GM21576 (cell line): ENCODE measurements around the gene FAXC.
"Not testable (repeated sequence)": the region's sequence is repeated elsewhere in the genome, so short reads cannot be mapped to it uniquely, and the experiment has no call there.

Source experiments
- ATAC-seq: cut with Tn5 transposase; IDR thresholded peaks from one replicate; pipeline ENCODE4 v1.9.1; 2021; ENCODE audit warnings: mild to moderate bottlenecking, moderate library complexity; ENCODE audit not compliant: unreplicated experiment

FAXC gene

GRCh38 chr6:99288668-99289067 is 60.8 kb downstream of the FAXC start:
- ATAC-seq = no peak

DNA sequence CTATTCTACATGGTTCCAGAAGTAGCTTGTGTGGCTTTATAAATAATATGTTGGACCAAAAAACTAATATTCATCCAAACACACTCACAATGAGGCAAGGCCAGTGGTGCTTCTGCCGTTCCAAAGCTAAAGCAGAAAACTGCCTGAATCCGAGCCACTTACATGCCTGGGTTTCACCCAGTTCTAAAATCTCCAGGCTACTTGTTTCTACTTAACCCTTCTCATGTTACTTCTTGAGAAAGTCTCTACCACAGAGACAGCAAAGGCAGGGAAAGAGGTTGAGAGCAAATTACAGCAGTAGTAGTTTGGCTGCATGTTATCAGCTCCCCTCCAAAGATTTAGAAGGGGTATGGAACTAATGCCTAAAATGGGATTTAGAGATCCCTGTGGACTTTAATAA is 62.0 kb downstream of the FAXC start:
- ATAC-seq = no peak

DNA sequence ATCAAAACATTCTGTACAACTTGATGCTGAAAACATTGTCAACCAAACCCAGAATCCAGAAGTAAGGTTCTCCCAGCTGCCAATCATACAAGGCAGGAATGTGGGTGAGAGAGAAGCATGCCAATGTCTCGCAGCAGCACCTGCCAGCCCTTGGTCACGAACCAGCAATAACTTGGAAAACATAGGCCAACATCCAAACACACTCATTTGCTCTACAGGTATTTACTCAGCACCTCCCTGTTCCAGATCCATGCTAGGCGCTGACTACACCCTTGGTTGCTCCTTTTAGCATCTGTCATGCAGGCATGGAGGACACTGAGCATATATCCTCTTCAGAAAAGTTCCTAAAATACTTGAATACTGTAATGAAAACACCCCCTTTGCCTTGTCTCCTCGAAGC is 63.6 kb downstream of the FAXC start:
- ATAC-seq = no peak

DNA sequence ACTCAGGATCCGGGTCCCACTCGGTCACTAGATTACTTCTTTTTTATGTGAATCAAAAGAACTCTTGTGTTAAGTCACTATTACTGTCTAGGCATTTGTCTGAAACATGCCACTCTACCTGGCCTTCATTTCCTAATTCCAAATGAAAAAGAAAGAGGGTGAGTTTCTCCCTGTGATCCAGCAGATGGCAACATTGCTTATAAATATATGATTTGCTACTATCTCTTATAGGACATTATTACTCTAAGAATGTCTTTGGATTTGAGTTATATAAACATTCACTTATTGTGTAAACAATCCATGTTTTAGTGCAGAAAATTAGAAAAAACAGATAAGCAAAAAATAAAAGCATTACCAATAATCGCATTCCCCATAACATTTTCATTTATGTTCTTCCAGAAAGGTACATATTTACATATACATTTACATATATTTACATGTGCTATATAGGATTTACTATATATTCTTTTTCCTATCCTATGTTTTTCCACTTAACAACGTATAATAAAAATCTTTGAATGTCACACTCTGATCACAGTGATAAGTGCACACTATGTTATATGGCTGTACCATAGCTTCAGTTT is 66.9 kb downstream of the FAXC start:
- ATAC-seq = no peak

DNA sequence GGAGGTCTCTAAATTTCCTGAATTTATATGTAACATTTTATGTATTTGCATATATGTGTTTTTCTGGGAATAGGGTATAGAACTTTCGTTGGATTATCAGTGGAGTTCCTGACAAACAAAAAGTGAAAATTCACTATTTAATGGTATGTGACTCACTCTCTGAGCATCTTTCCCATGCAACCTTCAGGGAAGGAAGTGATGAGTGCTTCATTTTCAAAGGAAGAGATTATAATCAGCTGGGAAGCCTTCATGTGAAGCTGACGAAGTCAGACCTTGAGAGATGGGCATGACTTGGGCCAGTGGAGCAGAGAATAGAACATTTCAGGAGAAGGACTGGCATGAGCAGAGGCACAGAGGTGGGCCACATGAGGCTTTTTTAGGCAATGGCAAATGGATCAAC is 72.7 kb downstream of the FAXC start:
- ATAC-seq = no peak

GRCh38 chr6:99270826-99271225 is 78.6 kb downstream of the FAXC start:
- ATAC-seq = no peak

- ATAC-seq = no peak
Measured at GRCh38 chr6:99270030-99270429, 79.4 kb downstream of the FAXC start.

DNA sequence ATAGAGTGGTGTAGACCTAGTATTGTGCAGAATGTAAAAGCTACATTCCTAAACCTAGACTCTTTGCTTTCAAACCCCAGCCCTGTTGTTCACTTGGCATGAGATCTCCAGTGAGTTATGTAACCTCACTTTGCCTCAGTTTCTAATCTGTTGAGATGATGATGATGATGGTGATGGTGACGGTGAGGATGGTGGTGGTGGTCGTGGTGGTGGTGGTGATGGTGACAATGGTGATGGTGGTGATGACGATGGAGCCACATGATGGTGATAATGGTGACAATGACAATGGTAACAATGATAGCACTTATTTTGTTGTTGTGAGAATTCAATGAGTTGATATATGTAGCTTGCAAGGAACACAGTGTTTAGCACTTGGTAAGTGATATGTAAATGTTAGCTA is 80.3 kb downstream of the FAXC start:
- no peak for ATAC-seq

DNA sequence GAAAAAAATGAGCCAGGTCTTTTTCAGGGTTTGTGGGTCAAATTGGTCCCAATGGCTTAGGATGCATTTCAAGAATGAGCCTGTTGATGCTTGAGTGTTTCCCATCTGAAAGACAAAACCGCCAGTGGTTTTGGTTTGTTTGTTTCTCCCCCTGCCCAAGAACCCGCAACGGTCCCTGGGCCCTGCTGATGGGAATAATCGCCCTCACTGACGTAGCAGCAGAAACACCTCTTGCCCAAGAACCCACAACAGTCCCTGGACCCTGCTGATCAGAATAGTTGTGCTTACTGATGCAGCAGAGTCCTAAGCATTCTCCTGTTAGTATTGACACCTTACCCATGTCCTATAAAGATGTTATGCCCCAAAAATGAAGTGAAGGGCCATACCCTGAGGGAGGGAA is 82.5 kb downstream of the FAXC start:
- not testable (repeated sequence) for ATAC-seq

DNA sequence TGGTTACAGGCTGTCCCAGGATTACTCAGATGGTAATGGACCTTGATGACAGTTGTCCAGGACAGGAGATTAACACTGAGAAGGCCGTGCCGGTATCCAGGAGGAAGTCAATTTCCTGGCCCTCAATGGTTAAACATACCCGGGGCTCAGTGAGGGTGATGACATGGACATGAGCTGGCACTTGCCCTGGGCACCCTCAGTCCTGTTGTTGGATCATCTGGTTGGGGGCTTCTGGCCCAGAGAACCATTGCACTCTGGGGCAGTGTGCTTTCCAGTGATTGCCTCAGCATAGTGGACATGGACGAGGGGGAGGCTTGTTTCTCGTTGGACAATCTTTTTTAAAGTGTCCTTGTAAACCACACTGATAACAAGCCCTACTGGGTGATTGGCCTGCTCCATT is 84.0 kb downstream of the FAXC start:
- not testable (repeated sequence) for ATAC-seq

DNA sequence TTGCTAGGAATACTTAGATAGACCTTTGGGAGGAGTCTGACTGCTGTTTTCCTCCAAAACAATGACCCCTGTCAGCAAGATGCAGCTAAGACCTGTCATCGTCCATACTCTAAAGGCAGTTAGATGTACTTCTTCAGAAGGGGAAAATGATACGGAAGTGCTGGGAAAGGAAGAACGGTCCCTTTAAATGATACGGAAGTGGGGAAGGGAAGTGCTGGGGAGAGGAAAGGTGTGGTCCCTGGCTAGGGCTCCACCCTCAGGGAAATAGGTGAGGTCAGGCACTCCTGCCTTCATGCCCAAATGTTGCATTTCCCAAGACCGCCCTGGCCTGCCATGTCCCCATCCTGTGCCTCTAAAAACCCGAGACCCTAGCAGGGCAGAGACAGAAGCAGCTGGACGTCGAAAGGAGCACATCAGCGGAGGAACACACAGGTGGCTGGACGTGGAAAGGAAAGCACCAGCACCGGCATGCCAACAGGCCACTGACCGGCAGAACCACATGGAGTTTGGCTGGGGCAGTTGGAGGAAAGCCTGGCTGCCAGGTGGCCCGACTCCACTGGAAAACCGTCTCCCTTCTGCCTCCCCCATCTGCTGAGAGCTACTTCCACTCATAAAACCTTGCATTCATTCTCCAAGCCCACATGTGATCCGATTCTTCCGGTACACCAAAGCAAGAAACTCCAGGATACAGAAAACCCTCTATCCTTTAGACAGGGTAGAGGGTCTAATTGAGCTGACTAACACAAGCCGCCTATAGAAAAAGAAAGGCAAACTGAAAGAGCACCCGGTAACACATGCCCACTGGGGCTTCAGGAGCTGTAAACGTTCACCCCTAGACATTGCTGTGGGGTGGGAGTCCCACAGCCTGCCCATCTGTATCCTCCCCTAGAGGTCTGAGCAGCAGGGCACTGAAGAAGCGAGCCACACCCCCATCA is 94.6 kb downstream of the FAXC start:
- ATAC-seq = no peak

GRCh38 chr6:99253271-99253670 is 96.2 kb downstream of the FAXC start:
- no peak for ATAC-seq

DNA sequence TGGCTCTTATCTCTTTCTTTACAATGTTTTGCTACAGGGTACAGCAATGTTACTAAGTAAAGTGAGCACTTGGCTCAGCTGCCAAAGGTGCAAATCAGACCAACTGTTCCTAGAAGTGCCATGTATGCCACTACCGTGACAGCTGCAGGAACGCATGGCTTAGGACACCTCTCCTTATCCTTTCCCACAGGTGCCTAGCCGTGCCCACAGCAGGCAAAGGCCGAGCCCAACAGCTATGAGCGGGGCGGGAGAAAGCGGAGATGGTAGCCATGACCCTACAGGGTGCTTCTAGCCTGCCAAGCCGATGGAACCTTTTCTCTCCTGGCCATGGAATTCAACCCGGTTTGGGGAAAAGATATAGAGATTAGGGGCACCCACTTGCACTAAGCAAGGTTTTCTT is 97.1 kb downstream of the FAXC start:
- no peak for ATAC-seq

DNA sequence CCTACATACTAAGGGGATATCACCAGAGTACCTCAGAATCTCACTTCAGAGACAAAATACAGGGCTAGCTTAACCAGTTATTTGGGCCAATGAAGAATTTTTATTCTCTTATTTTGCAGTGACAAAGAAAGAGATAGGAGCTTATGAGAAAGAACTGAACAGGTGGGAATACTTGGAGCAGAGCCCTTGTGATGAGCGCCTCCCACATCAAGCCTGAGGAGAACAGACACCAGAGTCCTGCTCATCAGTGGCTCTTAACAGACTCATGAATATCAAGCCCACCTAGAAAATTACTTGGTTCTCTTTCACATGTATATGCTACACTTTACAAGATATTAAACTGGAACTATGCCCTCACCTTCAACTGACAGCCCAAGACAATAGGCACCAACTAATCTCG is 99.0 kb downstream of the FAXC start:
- ATAC-seq = no peak

DNA sequence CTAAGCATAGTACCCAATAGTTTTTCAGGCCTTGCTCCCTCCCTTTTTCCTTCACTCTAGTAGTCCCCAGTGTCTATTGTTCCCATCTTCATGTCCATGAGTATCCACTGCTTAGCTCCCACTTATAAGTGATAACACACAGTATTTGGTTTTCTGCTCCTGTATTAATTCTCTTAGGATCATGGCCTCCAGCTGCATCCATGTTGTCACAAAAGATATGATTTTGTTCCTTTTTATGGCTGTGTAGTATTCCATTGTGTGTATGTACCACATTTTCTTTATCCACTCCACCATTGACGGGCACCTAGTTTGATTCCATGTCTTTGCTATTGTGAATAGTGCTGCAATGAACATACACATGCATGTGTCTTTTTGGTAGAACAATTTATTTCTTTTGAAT is 102.9 kb downstream of the FAXC start:
- ATAC-seq = no peak

DNA sequence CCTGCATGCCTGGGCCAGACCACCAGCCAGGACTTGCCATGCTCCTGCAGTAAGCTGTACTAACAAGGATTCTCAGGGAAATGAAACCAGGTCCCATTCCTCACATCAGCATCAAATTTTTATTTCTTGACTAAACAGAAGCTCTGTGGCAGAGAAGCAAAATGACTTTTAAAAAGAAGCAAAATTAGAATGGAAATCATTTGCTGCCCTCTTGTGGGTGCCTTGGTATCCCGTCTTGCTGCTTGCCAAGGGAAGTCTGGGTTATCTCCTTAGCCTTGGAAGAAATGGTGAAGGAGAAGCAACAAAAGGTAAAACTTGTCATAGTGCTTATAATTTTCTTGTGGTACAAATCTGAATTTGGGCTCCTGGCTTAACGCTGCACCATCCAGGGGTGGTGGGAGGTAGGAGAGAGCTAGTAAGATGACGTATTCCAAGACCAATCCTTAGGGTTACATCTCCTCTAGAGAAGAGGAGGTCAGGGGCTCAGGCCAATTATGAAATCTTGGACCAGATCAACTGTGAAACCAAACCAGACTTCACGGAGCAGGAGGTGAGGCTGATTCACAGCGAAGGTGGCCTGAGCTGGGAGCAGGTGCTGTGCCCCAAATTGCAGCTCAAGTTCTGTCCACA is 107.5 kb downstream of the FAXC start:
- no peak for ATAC-seq

DNA sequence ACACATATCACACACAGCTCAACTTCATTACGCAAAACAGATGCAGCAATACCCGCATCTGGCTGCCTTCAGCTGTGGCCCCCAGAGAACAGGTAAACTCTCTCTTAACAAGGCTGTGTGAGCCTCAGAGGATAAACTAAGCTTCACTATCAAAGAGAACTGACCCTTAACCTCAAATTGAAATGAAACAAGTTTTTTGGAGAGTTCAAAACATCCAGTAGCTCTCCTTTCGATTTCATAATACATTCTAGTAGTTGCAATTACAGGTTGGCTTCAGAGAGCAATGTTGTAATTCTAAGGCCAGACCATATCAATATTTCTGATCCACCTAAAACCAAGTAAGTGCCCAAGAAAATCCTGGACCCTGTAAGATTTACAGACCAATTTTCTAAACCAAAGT is 113.5 kb downstream of the FAXC start:
- ATAC-seq = no peak

- ATAC-seq = no peak
Measured at GRCh38 chr6:99233219-99233618, 116.3 kb downstream of the FAXC start.

DNA sequence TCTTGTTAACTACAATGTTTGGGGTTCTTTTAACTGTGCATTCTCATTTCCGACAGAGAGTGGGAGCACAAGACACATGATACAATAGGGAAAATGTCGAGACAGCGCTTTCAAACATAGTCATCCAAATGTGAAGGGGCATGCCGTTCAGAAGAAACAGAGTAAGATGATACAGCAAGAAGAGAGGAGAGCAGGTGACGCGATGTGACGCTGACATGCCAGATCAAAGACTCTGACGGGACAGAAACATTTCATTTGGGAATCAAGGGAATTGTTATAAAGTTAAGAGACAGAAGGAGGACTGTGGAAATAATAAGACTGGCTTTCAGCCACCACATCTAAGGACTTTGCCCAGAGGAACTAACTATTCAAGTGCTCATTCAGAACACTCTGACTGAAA is 117.4 kb downstream of the FAXC start:
- ATAC-seq = no peak

GRCh38 chr6:99225172-99225571 is 124.3 kb downstream of the FAXC start:
- ATAC-seq = no peak
